SKM-1 treated with dmso at 0.1 percent for 144 hours (cell line): ENCODE measurements around the gene CMC4.

Experiments
- DNase-seq: peaks from one replicate; lab custom pipeline; 2025; ENCODE audit not compliant: unreplicated experiment; lab: John Stamatoyannopoulos, UW

CMC4 gene

DNA sequence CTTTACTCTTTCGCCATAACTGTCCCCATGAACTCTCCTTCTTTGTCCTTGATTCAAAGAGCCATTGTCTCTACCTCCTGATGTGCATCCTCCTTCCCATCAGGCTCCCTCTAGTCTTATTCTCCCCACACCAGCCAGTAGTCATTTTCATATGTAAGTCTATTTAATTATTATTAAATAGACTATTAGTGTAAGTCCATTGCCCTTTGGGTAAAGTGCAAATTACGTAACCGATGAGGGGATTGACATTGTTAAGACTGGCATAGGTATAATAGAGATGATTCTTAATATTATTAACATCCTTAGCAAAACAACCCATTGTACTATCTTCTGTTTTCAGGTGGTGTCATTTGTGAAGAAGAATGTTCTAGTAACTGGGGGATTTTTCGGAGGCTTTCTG is 16.7 kb downstream of the CMC4 start:
- no peak for DNase-seq

GRCh38 chrX:155053656-155054055 is 17.3 kb downstream of the CMC4 start:
- DNase-seq: no peak

GRCh38 chrX:155052738-155053498 is 18.0 kb downstream of the CMC4 start:
- no peak for DNase-seq

DNA sequence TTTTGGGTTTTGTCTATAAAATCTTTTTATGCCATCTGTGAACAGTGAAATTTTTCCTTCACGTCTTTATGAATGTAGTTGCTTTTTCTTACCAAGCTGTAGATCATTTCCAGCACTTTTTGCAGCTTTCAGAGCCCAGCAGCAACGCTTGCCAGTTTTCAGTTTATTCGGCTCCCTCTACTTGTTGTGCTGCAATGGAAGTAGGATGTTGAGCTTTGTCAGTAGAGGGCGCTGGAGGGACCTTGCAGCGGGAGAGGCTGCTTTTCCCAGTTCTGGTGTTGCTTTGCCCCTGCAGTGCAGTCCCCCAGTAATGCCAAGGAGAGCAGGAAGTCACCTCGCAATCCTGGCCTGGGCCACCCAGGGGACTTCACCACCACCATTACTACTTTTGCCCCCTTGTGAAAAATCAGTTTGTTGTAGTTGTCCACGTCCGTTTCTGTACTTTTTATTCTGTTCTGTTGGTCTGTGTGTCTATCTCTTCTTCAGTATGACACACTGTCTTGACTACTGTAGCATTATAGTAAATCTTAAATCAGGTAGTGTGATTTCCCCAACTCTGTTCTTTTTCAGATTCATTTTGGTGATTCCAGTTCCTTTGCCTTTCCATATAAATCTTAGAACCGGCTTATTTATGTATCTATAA is 21.8 kb downstream of the CMC4 start:
- DNase-seq: peak; percentile 38

DNA sequence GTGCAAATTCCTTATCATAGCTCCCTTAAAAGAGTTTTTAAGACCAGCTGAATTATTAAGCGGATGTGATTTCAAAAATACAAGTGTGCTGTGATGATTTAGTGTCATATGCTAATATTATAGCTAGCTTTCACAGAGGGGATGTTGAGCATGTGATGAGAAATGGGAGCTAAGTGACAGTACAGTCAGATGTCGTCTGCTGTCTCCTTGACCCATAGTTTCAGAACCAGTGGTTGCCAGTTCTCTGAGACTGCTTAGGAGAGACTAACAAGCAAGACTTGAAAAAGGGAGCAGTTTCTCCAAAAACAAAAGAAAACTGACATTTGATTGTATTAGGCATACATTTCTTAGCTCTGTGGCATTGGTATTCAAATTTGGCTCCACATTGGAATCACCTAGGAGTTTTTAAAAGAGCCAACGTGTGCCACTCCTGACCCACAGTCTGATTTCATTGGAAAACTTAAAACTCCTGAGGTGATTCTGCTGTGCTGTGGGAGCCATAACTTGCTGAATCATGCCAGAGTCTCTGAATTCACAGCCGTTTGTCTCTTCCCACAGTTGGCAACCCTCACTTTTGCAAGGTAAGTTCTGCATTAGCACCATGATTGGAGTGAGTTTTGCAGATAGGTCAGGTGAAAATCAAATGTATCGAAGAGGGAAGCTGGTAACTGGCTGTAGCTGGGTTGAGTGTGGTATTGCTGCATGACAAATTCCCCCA is 24.0 kb downstream of the CMC4 start:
- no peak for DNase-seq

- DNase-seq: no peak
Observed at GRCh38 chrX:155046129-155046810, 24.7 kb downstream of the CMC4 start.

- no peak for DNase-seq
Observed at GRCh38 chrX:155035688-155036087, 35.2 kb downstream of the CMC4 start.

DNA sequence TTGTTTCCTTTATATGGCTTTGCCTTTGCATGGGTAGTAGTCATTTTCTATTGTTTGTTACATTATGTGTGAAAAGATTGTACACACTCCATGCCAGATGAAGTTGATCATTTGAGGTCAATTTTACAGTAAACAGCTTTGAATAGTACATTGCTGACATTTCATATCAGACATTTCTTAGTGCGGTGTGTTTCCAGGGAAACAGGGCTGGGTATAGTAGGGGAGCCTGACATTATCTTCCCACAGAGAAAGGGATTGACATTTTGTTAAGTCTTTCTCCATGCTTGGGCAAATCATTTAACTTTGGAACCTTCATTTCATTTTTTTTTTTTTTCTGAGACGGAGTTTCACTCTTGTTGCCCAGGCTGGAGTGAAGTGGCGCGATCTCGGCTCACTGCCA is 39.3 kb downstream of the CMC4 start:
- no peak for DNase-seq

GRCh38 chrX:155028877-155029291 is 42.1 kb downstream of the CMC4 start:
- DNase-seq: no peak

GRCh38 chrX:155028129-155028528 is 42.8 kb downstream of the CMC4 start:
- DNase-seq: no peak

GRCh38 chrX:155027509-155028066 is 43.3 kb downstream of the CMC4 start:
- peak; percentile 8 for DNase-seq

DNA sequence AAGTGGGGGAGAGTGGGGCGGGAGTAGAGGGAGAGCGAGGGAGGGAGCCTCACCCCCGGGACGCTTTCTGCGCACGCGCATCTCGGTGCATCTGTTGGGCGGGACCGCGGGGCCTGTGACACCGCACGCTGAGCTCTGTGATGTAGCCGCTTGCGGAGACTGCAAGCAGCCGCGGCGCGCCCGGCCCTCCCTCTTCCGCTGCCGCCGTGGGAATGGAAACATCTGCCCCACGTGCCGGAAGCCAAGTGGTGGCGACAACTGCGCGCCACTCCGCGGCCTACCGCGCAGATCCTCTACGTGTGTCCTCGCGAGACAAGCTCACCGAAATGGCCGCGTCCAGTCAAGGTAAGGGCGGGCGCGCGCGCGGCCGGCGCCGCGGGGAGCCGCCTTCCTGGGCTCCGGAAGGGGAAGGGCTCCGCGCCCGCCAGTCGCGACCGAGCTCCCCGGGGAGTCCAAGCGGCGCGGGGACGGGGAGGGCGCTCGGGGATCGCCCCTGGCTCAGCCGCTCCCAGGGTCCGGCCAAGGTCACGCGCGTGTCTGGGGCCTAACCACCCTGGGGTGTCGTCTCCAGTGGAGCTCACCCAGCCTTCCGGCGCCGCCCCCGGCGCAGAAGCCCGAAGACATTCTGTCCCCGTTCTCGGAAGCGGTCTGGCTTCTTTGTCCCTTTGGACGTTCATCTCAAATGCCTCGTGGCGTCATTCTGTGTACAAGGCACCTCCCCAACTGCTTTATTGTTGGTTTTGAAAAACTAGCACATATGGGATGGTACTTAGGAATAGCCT is 44.0 kb downstream of the CMC4 start, which contains the start of gene FUNDC2:
TSS of gene FUNDC2 (plus strand) at position 118 of the 782 bp plus-strand sequence. CDS start at position 213, 95 bp downstream.
- DNase-seq: peak; percentile 78

DNA sequence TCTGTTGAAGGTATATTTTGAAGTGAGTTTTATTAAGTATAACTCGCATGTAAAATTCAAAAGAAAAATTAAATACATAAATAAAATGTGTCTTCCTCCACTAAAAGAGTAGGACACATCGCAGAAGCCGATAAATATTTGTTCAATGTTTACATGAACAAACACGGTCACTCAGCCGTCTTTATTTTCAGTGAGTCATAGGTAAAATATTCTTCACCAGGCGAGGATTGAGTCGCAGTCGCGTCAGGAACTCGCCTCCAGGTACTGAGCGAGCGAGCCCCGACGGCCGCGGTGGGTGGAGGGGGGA is 44.6 kb downstream of the CMC4 start:
- DNase-seq: no peak

DNA sequence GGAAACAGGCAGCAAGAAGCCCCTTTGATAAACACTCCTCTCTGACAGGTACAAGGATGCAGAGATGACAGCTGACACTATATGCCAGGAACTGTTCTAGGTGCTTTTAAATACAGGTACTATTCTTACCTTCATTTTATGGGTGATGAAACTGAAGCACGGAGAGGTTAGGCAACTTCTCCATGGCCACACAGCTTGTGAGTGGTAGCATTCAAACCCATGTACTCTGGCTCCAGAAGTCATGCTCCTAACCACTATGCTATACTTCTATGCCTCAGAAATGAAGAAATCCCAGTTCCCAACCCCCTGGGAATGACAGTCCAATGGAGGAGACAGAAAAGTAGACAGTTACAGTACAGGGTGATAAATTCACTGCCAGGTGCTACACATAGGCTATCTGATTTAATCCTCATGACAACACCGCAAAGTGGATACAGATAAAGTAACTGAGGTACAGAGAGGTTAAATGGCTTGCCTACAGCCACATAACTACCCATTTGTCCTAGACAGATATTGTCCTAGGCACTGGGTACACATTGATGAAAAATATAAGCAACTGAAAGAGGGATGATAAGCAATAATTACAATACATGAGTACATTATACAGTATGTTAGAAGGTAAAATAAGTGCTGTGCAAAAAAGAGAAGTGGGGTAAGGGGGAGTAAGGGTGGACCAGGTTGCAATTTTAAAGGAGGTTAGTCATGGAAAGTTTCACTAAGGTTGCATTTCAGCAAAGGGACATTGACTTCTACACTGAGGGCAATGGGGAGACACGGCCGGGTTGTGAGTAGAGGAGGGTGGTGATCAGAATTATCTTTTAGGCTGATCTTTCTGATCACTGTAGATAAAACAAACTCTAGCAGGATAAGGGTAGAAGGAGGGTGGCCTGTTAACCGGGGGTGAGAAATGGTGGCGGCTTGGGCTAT is 46.8 kb downstream of the CMC4 start:
- DNase-seq: no peak

DNA sequence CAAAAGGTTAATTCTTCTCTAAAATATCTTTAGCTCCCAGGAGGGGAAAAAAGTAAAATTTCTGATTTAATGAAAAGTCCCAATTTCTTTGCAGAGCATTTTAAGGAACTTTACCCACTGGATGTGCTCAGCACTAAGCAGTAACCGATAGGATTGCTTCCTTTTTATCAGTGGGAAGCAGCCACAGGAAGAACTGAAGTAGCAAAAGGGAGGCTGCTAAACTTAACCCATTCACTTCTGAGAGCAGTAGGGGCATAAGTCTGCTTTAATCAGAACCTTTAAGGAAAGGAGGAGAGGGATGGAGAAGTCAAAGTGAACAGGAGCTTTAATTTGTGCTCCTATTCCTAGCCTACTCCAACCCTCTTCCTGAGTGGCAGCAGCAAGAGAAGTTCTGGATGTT is 48.4 kb downstream of the CMC4 start, which contains the start of gene F8:
TSS of gene F8 (minus strand) at position 139 of the 400 bp plus-strand sequence. CDS start 171 bp downstream, outside the sequence.
- DNase-seq: no peak

GRCh38 chrX:155020591-155020990 is 50.3 kb downstream of the CMC4 start:
- DNase-seq: no peak
